Omental fat pad (tissue), 4 donors: ENCODE measurements around the gene SLC49A4. TPM values are rescaled to one million over a fixed set of nuclear protein-coding genes. Genes with fewer than 3 reads are reported as not detected.

Source experiments
- ATAC-seq: fragments of 150-250 bp; one replicate; pipeline ENCODE4 v1.9.1; 2016; ENCODE audit warnings: mild to moderate bottlenecking, moderate library complexity; ENCODE audit not compliant: low FRiP score
- DNase-seq: peaks from one replicate; pipeline ENCODE4 v3.0.0-alpha.2; 2019; ENCODE audit warnings: low spot score
- CTCF ChIP-seq, 3 donors: fragments of 450-650 bp; IDR thresholded peaks; one replicate each; pipeline ENCODE4 v1.5.1; 2016 to 2017; ENCODE audit warnings: antibody characterized with exemption in 3 of 3, mild to moderate bottlenecking in 3 of 3, moderate library complexity in 2 of 3
- total RNA-seq, 4 donors: library from RNA; depleted of rRNA; stranded (reverse); fragments of >200 nt; gene quantifications; one replicate each; pipeline ENCODE4 v1.1.0, GENCODE V29; 2016

Gene SLC49A4
- total RNA-seq, 4 donors from 2014 or later: 14.2 to 21.2 (median 19.7) TPM

GRCh38 chr3:122903171-122903570 lies 108.3 kb downstream of the SLC49A4 start:
- no peak for TF ChIP-seq CTCF (IDR thresholded peaks at IDR 0.05)
- DNase-seq (no peak), ATAC-seq (no peak)

GRCh38 chr3:122907471-122907870 lies 112.6 kb downstream of the SLC49A4 start:
- DNase-seq (no peak), ATAC-seq (no peak)
- TF ChIP-seq CTCF (IDR thresholded peaks at IDR 0.05): no peak

GRCh38 chr3:122908251-122908650 lies 113.4 kb downstream of the SLC49A4 start:
- no peak for ATAC-seq
- no peak for TF ChIP-seq CTCF (IDR thresholded peaks at IDR 0.05)
- DNase-seq: no peak

- no peak for ATAC-seq
- DNase-seq: no peak
- no peak for TF ChIP-seq CTCF (IDR thresholded peaks at IDR 0.05)
Measured at GRCh38 chr3:122911901-122912300, 117.0 kb downstream of the SLC49A4 start.

- TF ChIP-seq CTCF (IDR thresholded peaks at IDR 0.05): no peak
- no peak for DNase-seq
Measured at GRCh38 chr3:122912772-122913538, 118.1 kb downstream of the SLC49A4 start.

GRCh38 chr3:122913539-122914100 lies 118.8 kb downstream of the SLC49A4 start:
- ATAC-seq (no peak), DNase-seq (no peak)
- TF ChIP-seq CTCF (IDR thresholded peaks at IDR 0.05): no peak

More at GRCh38 chr3:122912772-122913538, 118.1 kb downstream of the SLC49A4 start:
- no peak for ATAC-seq
